EL (cell line): Measurements from ENCODE around the gene HS6ST1.

Experiments
- DNase-seq: peaks from one replicate; pipeline ENCODE4 v3.0.0-alpha.2; 2016

HS6ST1 gene

GRCh38 chr2:128292599-128293425 lies 25.9 kb downstream of the HS6ST1 start:
- no peak for DNase-seq

GRCh38 chr2:128291844-128292598 lies 26.6 kb downstream of the HS6ST1 start:
- DNase-seq: no peak

GRCh38 chr2:128291161-128291843 lies 27.4 kb downstream of the HS6ST1 start:
- DNase-seq: no peak

- DNase-seq: peak; percentile 19
These were observed 28.3 kb downstream of the HS6ST1 start for GRCh38 chr2:128290356-128290755.

GRCh38 chr2:128289439-128289838 lies 29.2 kb downstream of the HS6ST1 start:
- no peak for DNase-seq

GRCh38 chr2:128288781-128289180 lies 29.9 kb downstream of the HS6ST1 start:
- DNase-seq: no peak

- no peak for DNase-seq
These were observed 30.6 kb downstream of the HS6ST1 start for GRCh38 chr2:128287780-128288735.

- no peak for DNase-seq
These were observed 31.5 kb downstream of the HS6ST1 start for GRCh38 chr2:128286905-128287779.

GRCh38 chr2:128286011-128286721 lies 32.5 kb downstream of the HS6ST1 start:
- DNase-seq: no peak

- DNase-seq: no peak
These were observed 33.2 kb downstream of the HS6ST1 start for GRCh38 chr2:128285329-128285931.

GRCh38 chr2:128284841-128285240 lies 33.8 kb downstream of the HS6ST1 start:
- DNase-seq: no peak

- no peak for DNase-seq
These were observed 34.6 kb downstream of the HS6ST1 start for GRCh38 chr2:128284037-128284441.

- no peak for DNase-seq
These were observed 35.5 kb downstream of the HS6ST1 start for GRCh38 chr2:128282976-128283810.

GRCh38 chr2:128282246-128282975 lies 36.3 kb downstream of the HS6ST1 start:
- DNase-seq: no peak

GRCh38 chr2:128281852-128282245 lies 36.8 kb downstream of the HS6ST1 start:
- no peak for DNase-seq

- DNase-seq: no peak
These were observed 37.8 kb downstream of the HS6ST1 start for GRCh38 chr2:128280901-128281321.

- DNase-seq: no peak
These were observed 38.4 kb downstream of the HS6ST1 start for GRCh38 chr2:128280158-128280871.

GRCh38 chr2:128279786-128280157 lies 38.9 kb downstream of the HS6ST1 start:
- no peak for DNase-seq
